ENCODE results near the gene CDC42. TPM values are rescaled to one million over a fixed set of nuclear protein-coding genes. Genes with fewer than 3 reads are reported as not detected.

Gene CDC42
- total RNA-seq, 1 donor from 2014 or later = 69.8 TPM

DNA sequence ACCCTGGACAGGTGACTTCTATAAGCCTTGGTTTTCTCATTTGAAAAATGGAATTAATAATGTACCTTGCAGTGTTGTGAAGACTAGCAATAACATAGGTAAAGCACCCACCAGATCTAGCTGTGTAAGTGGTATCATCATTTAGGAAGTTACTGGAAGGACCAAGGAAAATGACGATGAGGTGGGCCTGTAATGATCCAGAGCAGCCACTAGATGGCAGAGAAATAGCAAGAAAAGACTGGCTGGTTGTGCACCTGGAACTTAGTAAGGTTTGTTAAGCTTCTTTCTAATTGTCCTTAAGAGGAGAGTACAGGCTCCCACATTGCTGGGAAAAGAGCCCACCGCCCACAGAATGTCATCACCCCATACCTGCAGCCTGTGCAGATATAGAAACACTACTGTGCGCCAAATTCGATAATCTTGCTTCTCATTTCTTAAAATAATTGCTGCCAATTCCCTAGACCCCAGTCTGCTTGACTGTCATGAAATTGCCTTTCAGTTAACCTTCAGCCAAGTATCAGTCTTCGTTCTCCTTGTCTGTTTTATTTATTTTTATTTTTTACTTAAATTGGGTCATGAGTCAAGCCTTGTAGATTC lies 53.2 kb downstream of the CDC42 start:
- ATAC-seq (peak; percentile 89), DNase-seq (ENCODE audit: low spot score) (no peak)

DNA sequence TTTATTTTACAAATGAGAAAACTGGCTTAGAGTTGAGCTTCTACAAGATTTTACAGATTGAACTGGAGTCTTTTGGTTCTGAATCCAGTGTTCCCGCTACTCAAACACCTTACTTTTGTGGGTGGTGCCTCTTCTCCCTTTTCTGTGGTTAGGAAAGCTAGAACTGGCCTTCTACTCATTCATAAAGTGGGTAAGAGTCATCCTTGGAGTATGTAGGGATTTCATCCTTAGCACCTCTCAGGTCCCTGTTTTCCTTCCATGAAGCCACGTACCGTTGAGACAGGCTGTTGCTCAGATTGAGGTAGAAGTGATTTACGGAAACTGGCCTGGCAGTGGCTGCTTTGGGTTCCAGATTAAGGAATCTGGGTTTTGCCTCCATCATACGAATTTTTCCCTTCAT lies 54.6 kb downstream of the CDC42 start:
- ATAC-seq (no peak), DNase-seq (ENCODE audit: low spot score) (no peak)

DNA sequence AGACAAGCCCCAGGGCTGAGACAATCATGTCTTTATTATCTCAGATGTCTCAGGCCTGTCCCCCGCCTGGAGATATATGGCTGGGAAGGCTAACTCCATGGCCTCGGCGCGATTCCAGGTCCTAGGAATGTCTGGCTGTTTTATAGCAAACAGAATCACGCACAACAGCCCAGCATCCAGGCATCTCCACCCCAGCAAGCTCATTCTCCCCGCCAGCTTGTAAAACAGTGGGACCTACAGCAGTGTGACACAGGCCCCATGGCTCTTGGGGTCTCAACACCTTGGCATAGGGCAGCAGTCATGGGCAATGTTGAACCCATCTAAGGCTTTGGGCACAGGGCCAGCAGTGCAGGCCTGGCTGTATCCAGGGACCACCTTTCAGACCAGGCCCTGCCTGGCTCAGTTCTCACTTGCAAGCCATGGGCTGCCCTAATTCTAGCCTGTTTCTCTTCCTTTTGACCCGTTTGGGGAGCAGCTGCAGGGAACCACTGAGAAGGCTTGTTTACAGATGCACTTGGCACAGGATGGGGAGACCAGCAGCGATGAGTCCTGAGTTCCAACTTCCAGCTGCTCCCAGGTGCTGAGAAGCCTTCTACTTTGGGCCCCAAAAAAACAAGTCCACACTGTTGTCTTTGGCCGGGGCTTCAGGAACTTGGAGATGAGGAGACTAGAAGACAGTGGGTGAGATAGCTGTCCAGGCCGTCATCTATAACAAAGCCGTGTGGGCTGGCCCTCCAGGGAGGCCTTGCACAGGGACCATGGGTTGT lies 56.0 kb downstream of the CDC42 start:
- ATAC-seq (no peak), DNase-seq (ENCODE audit: low spot score) (no peak)

DNA sequence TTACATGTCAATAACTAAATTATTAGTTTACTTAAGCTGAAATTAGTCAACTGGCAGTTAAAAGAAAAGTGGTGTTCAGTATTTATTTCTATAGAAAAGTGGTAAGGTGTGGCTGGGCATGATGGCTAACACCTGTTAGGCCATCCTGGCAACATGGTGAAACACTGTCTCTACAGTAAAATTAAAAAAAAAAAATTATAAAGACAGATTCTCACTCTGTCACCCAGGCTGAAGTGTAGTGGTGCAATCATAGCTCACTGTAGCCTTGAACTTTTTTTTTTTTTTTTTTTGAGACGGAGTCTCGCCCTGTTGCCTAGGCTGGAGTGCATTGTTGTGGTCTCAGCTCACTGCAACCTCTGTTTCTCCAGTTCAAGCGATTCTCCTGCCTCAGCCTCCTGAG lies 57.5 kb downstream of the CDC42 start:
- ATAC-seq = no peak
- DNase-seq (ENCODE audit: low spot score) = no peak

DNA sequence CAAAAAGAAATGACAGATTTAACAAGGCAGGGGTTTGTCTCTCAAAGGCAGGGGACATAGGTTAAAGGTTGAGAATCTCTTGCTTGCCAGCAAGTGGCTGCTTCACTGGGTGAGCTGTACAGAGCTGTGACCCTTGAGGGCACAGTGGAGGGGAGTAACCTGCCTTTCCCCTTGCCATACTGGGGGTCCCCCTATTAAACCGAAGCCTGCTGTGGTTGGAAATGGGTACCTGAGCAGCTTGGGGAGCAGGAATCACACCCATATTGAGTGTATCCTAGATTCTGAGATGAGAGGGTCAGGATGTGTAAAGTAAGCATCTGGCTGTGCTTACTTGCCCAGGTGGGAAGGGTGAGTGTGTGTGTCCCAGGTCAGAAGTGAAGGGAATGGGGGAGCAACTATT lies 58.6 kb downstream of the CDC42 start:
- no peak for ATAC-seq
- DNase-seq (ENCODE audit: low spot score) = no peak

DNA sequence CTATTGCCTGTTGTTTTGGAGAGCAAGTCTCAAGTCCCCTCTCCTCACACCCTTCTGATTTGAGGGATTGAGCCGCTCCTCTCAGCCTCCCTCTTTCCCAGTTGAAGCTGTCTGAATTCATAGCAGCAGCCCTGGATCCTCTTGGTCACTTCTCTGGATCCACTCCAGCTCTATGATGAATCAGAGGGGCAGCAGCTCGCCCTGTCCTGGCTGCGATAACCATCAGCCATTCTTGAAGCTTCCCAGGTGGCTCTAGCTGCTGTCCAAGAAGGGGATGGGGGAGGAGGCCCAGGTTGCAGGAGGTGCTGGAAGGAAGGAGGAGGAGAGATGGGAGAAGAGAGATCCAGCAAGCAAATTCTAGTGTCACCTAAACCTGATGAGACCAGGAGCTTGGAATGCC lies 59.1 kb downstream of the CDC42 start:
- DNase-seq (ENCODE audit: low spot score) (no peak), ATAC-seq (no peak)

DNA sequence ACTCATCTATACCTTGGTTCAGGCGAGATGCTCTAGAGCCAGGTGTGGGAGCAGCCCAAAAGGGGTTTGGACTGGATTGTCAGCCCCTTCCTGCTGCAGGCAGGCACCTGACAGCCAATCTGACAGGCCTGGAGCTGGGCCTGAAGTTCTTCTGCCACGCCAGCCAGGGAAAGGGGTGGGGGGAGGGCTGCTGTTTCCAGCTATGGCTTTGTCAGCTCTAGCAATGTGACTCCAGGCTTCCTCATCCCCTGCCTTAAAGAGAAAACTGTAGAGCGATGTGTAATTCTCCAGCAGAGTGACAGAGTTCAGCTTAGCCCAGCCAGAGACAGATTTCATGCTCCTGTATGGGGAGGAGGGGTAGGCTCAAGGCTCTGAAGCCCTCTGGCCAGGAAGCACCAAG lies 60.0 kb downstream of the CDC42 start:
- no peak for DNase-seq (ENCODE audit: low spot score)
- ATAC-seq = no peak

DNA sequence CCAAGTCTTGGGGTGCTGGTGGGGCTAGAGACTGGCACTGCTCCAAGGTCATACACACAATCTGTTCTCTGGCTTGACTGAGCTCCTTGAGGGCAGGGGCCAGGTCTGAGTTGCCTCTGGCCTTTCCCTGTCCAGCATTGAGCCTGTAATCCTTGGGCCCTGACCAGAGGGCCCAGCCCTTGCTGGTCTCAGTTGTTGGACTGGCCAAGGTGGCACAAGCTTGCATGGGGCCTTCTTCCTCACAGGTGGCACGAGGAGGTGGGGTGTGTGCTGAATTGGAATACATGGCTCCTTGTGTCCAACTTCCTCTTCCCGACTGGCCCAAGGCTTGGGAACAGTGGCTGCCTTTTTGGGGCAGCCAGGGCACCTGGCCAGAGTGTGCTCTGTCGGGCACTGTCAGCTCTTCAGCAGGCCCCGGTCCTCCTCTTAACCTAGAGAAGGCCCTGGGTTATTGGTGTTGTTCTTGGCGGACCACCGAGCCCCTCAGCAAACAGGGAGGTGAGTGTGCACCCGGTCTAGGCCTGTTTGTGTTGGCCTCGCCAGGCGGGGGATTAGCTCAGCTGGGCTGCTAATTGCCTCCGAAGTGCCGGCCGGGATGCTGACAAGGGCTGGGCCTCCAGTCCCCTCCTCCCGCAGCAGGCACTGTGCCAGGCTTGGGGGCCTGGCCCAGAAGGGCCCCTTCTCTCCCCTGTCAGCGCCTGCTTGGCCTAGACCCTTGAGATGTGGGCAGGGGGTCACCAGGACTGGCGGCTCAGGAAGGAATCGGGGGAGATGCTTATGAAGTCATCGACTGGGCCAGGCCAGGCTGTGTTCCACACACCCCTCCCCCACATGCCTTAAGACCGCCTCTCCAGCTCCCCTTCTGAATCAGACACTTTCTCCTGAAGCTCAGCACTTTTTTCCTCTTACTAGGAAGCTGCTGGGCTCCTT lies 61.8 kb downstream of the CDC42 start:
- no peak for DNase-seq (ENCODE audit: low spot score)
- ATAC-seq = no peak

DNA sequence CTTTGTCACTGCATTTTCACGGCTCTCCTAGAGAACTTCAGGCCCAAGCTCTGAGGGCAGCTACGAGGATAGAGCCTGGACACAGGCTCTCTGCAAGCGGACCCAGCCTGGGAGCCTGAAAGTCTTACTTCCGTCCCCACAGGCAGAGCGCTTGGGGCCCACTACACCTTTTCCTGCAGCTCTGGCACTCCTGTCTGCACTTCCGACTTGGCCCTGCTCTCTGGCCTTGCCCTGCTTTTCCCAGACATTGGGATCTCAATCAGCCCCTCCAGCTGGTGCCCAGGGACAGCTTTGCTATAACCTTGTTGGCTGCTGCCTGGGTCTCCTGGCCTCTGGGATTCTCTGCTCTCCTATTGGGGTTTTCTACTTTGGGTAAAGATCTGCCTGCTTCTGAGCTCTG lies 62.8 kb downstream of the CDC42 start:
- ATAC-seq (no peak), DNase-seq (ENCODE audit: low spot score) (no peak)

DNA sequence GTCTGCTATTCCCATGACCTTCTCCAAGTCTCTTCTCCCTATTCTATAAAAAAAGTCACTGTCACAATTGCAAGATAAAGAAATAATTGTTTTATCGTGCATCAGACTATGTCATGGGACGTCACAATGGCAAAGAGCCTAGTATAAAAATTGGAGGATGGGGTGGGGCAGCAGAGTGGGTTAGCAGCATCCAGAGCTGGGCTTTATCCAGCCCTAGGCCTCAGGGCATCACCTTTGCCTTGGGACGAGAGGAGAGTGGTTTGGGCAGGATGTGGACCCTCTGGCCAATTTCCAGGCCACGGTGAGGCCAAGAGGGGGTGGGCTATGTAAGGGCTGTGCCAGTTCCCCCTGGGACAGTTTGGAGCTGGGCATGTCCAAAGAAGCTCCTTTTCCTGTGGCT lies 64.7 kb downstream of the CDC42 start:
- ATAC-seq (no peak), DNase-seq (ENCODE audit: low spot score) (no peak)

DNA sequence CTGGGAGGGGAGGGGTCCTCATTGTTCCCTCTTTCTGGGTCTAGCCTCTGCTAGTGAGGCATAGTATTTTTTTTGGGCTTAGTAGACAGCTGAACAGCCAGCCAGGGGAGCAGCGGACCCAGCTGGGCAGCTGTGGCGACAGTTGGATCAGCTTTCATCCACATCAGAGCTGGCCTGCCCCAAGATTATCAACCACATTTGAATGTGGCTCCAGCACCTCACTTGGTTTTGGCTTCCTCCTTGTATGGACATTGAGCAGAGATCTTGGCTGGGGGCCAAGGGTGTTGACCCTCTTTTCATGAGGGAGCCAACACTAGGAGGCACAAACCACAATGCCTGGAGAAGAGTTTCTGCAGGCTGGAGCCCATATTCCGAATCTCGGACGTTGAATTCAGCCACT lies 65.3 kb downstream of the CDC42 start:
- ATAC-seq = no peak
- DNase-seq (ENCODE audit: low spot score) = no peak

DNA sequence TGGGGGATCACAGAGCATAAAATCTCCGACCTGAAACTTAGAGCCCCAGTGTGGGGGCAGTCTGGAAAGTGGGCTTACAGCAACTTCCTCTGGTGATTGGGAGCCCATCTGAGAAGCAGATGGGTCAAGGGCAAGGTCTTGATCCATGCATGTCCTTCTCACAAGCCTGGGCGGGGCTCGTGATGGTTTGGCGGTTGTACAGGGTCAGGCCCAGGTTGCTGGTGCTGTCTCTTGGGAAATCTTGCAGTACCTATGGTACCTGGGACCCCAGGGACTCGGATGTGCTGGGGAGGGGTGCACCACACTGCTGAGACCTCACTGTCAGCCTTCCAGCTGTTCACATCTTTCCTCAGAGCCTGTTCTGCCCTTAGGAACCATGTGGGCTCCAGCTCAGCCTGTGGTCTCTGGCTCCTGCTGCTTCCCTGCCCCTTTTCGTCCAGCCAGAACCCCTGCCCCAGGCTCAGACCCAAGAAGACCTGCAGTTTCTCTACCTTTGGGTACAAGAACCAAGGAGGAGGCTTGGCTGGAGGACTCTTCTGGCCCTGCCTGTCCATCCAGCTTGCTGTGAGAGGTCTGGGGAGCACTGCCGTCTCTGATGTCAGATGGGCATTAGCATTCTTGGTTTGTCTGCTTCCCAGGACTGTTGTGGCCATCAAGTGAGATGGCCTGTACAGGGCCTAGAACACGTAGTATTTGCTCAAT lies 65.9 kb downstream of the CDC42 start:
- DNase-seq (ENCODE audit: low spot score) (no peak), ATAC-seq (no peak)

DNA sequence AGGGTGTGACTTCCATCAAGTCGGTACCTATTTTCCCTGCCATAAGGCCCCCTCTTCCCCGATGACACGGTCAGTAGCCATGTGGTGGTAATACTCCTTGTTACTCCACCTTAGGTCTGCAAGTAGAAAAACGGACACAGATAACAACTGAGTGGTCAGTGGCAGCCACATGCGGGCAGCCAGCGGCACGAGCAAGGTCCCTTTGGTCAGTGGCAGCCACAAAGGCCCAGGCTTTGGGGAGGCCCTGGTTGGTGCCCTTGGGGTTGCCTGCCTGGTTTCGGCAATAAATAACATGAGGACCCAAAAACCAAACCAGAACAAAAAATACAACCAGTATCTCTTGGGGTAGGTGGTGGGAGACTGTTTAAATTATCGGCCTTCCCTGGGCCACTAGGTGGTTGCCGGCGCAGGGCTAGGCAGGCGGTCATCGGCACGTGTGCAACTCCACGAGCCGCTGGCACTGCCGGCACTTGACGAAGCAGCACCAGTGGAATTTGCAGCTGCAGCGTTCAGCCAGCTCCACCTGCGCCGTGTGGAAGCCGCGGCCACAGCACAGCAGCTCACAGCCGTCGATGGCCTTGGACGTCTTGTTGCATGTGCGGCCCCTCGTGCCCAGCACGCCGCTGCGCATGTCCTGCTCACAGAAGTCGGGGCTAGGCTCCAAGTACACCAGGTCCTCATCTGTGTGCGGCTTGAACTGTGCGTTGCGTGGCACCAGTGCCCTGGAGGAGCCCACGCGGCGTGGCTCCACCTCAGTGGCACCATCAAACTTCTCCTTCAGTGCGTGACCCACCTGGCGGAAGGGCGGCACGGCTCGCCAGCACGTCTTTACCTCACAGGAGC lies 67.3 kb downstream of the CDC42 start:
- ATAC-seq (no peak), DNase-seq (ENCODE audit: low spot score) (no peak)

DNA sequence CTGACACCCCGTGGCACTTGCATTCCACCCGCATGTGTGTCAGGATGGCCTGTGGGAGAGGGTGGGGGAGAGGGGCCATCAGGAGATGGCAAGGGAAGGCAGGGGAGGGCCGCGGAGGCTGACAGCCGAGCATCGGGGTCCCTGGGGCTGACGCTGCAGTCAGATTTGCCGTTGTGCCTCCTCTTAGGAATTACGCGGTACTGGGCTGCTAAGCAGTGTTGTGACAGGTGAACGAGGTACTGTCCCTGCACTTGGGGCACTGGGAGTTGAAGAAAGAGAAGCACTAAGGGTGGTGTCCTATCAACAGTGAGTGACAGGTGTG lies 67.9 kb downstream of the CDC42 start:
- ATAC-seq = no peak
- DNase-seq (ENCODE audit: low spot score) = no peak

DNA sequence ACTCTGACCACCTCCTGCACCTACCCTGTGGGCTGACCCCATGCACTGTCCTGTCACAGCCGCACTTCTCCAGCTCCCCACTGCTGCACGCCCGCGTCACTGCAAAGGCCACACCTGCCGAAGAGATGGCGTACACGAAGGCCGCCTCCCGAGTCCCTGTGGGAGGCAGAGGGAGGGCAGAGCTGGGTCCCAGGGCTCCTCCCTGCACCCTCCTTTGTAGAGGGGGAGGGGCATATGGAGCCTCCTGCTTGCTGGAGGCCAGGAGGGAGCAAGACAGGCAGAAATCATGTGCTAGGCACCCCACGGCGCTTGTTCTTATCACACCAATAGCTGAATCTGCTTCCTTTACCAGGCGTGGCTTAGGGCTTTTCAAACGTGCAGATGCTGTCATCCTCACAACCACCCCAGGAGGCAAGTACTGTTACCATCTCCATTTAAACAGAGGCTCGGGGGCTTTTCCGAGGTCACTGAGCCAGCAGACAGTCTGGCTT lies 69.0 kb downstream of the CDC42 start:
- DNase-seq (ENCODE audit: low spot score) (no peak), ATAC-seq (no peak)

DNA sequence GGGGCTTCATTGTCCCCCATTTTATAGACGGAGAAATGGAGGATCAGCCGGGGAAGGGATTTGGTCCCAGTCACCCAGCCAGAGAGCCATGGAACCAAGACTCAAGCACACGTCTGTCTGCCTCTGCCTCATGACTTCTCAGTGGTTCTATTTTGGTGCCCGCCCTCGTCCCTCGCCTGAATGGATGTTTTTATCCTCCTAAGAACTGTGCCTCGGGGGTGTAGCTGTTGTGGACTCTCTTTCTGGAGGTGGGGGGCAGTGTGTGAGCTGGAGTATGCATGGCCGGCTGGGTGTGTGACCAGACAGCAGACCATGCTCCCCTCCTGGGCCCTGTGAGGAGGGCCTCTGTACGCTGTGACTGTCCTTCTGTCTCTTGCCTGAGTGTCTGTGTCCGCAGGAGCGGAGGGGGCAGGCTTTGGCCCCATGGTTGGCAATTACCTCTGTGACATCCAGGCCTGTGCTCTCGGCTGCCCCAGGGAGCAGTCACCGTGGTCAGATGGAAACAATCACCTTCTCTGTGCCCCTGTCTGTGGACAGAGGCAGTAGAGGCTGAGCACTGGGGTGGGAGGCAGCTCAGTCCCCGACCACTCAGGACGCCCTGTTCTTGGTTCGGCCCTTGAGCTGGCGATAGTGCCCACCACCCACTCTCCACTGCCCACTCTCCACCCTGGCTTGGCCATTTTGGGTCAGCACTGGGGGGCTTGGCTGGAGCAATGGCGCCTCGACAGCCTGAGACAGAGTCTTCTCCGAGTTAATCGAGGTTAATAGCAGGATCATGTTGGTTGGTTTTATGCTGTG lies 70.0 kb downstream of the CDC42 start:
- no peak for ATAC-seq

DNA sequence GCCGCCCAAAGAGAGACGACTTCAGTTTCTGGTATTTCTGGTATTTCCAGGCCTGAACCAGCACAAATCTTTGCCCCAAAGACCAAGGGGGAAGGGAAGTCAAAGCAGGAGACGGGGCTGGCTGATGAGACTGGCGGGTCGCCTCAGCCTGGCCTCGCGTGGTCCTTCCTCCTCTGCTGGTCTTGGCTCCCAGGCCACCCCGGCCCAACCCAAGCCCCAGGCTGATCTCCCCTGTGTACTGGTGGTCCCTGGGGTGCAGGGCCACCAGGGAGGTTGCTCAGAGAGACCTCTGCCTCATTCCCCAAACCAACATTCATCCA lies 70.5 kb downstream of the CDC42 start:
- no peak for ATAC-seq
- DNase-seq (ENCODE audit: low spot score) = no peak

More for the DNA sequence above, 70.0 kb downstream of the CDC42 start:
- DNase-seq (ENCODE audit: low spot score) = no peak

DNA sequence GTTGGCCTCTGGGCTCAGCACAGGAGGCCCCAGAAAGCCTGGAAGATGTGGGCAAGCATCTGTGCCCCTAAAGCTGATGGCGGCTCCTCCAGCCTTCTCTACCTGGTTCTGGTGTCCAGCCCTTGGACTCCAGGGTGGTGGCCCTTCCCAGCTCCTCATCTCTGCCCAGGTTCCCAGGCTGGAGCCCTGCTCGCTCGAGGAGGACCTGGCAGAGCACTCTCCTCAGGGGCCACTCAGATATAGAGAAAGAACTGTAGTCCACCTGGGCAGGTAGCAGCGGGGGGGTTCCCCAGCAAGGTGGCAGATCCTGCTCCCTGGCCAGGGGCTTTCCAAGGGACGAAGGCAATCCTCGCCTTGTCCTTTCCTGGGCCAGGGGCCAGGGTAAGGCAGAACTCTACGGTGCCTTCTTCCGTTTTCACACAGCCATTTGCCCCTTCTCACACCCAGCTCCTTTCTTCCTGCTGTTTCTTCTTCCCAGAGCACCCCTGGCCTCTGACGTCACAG lies 71.4 kb downstream of the CDC42 start:
- DNase-seq (ENCODE audit: low spot score) (no peak), ATAC-seq (no peak)

DNA sequence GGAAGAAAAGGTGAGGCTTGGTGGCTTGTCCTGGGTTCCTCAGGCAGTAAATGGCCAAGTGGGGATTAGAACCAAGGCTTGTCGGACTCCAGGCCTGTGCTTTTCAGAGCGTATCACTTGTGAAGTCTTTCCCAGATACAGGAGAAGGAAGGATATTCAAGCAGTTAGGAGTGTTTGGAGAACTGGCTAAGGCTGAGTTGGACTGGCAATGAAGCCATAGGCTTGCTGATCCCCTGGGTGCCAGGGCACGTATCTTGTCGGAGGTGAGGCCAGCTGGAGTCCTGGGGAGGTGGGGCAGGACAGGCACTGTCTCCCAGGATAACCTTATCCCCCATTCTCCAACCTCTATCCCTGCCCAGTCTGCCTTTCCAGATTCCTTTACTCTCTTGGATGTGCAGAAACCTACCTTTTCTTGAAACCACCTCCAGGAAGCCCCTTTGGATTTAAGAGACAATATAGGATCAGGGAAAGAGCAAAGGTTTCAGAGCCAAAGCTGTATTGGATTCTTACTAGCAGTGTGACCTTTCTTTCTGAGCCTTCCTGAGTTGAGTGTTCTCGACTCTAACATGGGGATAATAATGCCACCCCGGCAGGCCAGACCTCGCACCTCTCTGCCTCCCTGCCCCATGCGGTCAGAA lies 72.2 kb downstream of the CDC42 start:
- no peak for ATAC-seq
- DNase-seq (ENCODE audit: low spot score) = no peak

All from left lobe of liver (tissue), 2 donors.